GM19438 (cell line): ENCODE measurements around the gene PDCD1.
"Not testable (repeated sequence)": the region's sequence is repeated elsewhere in the genome, so short reads cannot be mapped to it uniquely, and the experiment has no call there.

Experiments
- ATAC-seq: cut with Tn5 transposase; IDR thresholded peaks from one replicate; pipeline ENCODE4 v1.9.1; 2021; ENCODE audit warnings: low read depth; ENCODE audit not compliant: unreplicated experiment

Gene PDCD1

DNA sequence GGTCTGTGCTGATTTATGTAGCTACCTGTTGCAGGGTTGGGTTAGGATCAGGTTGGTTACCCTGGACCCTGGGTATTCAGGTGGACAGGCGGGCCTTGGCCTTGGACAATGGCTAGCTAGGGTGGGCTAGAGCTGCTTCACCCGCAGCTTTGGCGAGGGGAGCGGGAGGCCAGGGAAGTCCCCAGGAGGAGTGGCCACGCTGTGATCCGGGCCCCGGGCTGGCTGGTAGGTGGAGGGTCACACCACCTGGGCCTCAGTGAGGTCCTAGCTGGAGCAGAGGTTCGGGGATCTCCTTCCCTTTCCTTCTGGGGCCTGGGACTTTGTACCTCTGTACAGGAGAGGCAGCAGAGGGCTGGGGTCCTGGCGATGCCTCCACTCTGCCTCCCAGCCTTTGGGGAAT, 20.6 kb upstream of the PDCD1 start:
- no peak for ATAC-seq

GRCh38 chr2:241877989-241878970, 19.6 kb upstream of the PDCD1 start:
- ATAC-seq, result no peak

DNA sequence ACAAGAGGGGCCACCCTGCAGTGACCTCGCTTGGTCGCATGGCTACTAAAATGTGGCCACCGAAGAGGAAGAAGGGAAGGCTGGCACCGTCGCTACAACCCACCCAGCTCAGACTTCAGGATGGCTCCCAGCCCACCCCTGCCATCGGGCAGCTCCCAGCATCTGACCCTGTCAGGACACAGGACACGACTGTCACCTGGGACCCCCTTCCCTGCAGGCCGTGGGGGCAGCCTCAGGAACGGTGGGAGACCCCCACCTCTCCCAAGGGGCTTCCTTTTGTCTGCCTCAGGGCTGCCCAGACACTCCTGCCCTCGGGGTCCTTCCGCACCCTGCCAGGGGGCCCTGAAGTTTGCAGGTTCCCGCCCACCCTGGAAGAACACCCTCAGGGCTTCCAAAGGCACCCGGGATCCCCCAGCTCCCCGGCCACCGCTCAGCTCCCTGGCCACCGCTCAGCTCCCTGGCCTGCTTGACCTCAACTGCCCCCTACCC, 18.5 kb upstream of the PDCD1 start:
- ATAC-seq, result no peak

- ATAC-seq, result no peak
Measured at GRCh38 chr2:241876528-241877196, 18.0 kb upstream of the PDCD1 start.

DNA sequence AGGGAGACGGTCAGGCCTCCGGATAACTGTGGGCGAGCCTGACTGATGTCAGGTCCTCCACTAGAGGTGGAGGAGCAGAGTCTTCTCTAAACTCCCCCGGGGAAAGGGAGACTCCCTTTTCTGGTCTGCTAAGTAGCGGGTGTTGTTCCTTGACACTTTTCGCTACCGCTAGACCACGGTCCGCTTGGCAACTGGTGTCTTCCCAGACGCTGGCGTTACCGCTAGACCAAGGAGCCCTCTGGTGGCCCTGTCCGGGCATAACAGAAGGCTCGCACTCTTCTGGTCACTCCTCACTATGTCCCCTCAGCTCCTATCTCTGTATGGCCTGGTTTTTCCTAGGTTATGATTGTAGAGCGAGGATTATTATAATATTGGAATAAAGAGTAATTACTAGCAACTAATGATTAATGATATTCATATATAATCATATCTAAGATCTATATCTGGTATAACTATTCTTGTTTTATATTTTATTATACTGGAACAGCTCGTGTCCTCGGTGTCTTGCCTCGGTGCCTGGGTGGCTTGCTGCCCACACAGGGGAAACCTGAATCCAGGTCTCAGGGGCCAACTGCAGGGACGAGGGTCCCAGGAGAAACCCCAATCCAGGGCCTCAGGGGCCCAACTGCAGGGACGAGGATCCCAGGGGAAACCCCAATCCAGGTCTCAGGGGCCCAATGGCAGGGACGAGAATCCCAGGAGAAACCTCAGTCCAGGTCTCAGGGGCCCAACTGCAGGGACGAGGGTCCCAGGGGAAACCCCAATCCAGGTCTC, 17.2 kb upstream of the PDCD1 start:
- not testable (repeated sequence) for ATAC-seq

DNA sequence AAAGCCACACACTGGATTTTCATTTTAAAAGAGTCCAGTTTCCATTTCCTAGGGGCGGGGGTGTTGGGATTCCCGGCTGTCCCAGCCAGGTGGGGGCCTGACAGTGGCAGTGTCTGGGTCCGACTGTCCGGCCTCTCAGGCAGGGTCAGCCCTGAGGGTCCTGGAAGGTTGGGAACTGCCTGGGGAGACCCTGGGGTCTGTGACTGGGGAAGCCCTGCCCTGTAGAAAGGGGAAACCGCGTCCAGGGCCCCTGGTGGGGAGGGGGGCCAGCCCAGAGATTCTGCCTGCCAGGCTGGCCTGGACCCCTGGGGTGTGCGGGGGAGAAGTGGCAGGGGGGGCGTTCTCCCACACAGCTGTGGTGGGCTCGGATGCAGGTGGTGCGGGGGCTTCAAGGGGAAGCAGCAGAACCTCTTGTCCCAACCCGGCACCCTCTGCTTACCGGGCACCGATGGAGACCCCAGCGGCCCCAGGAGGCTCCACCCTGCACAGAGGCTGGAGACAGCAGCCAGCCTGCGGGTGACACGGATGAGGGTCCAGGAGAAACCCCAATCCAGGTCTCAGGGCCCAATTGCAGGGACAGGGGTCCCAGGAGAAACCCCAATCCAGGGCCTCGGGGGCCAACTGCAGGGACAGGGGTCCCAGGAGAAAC, 15.7 kb upstream of the PDCD1 start:
- no peak for ATAC-seq

DNA sequence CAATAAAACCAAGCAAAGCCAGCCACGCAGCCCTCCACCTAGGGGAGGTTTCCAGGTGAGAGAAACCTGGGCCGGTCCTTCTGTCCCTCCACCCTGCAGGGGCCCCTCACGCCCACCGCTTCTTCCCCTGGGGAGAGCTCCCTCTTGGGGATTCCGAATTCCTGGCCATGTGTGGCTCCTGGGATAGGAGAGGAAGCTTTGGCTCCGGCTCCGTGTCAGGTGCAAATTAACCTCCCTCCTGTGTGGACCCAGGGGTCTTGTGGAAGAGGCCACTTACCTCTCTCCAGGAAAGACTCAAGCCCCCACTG, 15.1 kb upstream of the PDCD1 start:
- ATAC-seq, result no peak

DNA sequence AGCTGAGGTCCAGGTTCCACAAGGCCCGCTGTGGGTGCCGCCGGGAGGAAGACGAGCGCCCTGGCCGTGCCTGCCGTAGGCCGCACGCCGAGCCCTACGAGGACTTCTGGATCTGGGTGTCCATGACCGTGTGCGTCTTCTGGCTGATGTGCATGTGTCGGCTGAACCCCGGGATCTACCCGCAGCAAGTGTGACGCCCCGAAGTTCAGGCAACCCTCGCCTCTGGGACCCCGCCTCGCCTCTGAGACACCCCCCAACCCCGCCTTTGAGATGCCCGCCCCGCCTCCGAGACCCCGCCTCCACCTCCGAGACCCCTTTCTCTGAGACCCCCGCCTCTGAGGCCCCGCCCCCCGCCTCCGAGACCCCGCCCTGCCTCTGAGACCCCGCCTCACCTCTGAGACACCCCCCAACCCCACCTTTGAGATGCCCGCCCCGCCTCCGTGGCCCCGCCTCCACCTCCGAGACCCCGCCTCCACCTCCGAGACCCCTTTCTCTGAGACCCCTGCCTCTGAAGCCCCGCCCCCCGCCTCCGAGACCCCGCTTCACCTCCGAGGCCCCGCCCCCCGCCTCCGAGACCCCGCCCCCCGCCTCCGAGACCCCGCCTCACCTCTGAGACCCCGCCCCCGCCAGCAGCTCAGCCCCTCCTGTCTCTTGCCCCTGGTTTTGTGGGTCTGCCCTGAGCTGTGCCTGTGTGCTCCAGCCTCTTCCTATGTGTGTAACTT, 14.5 kb upstream of the PDCD1 start:
- ATAC-seq, result no peak

GRCh38 chr2:241872313-241872642, 13.6 kb upstream of the PDCD1 start:
- no peak for ATAC-seq

GRCh38 chr2:241871538-241872312, 13.0 kb upstream of the PDCD1 start:
- no peak for ATAC-seq

DNA sequence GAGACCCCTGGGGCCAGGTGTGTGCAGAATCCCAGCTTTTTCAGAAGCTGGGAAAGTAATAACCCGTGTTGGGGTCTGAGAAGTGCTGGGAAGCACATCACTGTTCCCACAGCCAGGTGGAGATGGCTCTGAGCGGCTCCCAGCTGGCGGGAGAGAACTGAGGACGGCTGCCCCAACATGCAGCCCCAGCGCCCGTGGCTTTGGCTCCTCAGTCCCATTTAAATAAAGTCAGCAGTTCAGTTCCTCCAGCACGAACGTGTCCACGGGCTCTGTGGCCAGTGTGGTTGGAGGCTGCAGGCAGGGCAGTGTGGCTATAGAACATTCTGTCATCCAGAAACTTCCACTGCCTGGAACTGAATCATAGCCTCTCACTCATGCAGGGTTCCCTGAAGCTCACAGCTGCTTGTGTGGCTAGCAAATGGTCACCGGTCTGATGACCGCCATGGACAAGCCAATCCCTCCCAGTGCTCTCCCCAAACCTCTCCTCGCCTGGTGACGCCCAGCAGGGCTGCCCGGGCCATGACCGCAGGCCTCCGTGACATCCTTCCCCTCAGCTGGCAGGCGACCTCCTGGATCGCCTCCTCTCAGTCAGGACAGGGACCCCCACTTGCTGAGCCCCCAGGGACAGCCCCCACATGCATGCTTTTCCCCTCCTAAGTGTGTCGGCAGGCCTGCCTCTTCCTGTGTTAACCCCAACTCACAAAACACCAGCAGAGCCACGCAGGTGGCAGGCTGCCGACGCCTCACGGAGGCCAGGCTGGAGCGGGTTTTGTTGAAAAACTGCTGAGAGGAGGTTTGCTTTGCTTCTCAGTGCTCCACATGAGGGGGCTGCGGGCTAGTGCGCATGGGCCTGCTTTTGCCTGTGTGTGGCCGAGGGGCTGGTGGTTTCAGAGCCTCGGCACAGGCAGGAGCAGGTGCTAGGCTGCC, 12.2 kb upstream of the PDCD1 start:
- no peak for ATAC-seq

DNA sequence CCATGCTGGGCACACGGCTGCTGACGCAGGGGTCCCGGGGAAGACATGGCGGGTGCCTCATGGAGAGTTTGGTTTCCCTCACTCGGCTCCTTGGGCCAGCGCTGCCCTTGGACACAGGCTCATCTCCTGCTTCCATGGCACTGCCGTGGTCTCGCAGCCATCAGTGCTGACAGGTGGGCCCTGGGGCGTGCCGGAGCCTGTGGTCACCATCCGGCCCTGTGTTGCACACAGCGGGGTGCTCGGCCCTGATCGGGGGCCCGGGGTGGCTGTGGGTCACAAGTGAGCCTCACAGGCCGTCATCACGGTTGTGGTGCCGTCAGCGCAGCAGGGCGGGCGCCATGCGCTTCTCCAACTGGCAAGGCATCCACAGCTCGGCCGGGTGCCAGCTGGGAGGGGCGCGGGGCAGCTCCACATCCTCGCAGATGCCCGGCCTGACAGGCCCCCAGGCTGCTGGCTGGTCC, 11.4 kb upstream of the PDCD1 start:
- no peak for ATAC-seq

- no peak for ATAC-seq
Measured at GRCh38 chr2:241869087-241869961, 10.6 kb upstream of the PDCD1 start, which contains the start of gene RTP5. Gene RTP5 (plus strand): TSS chr2:241869729. CDS start chr2:241869757, 28 bp downstream.

DNA sequence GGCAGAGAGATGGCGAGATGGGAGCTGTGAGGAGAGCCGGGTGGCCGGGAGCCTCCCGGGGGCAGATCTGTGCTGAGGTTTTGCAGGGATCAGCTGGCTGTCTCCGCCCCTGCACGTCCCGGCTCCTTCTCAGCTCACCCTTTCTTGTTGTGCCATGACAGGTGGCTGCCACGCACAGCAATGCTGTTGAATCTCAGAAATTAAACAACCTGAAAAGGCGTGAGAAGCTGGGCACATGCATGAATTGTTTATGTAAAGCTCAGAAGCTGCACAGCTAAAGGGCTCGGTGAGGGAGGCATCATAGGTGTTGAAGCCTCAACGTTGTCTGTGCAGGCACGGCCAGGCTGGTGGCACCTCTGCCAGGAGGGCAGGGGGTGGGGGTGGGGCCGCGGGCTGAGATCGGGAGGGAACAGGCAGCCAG, 10.0 kb upstream of the PDCD1 start:
- ATAC-seq, result no peak

- ATAC-seq, result no peak
Measured at GRCh38 chr2:241867776-241868420, 9.2 kb upstream of the PDCD1 start.

GRCh38 chr2:241866790-241867645, 8.3 kb upstream of the PDCD1 start:
- no peak for ATAC-seq
